Upper lobe of left lung (tissue), 6 donors: ENCODE data around the gene SCYGR1. TPM values are rescaled to one million over a fixed set of nuclear protein-coding genes. Genes with fewer than 3 reads are reported as not detected.

Experiments
- ATAC-seq, 2 donors: fragments of 200-7000 bp; cut with Tn5 transposase; one replicate each; pipeline ENCODE4 v1.9.1; 2022; ENCODE audit warnings: mild to moderate bottlenecking in 2 of 2, moderate library complexity in 2 of 2; ENCODE audit not compliant: low FRiP score in 2 of 2
- DNase-seq, 2 donors: peaks; one replicate each; pipeline ENCODE4 v3.0.0-alpha.2; 2019 to 2020
- H3K27ac ChIP-seq, 4 donors: fragments of 200-600 bp; sonication (generic); one replicate each; pipeline ENCODE4 v1.5.1; 2016 to 2019
- H3K27me3 ChIP-seq, 4 donors: fragments of 200-600 bp; sonication (generic); one replicate each; pipeline ENCODE4 v1.5.1; 2017 to 2019
- H3K36me3 ChIP-seq, 4 donors: fragments of 200-600 bp; sonication (generic); one replicate each; pipeline ENCODE4 v1.5.1; 2016 to 2019
- H3K4me1 ChIP-seq, 4 donors: fragments of 200-600 bp; sonication (generic); one replicate each; pipeline ENCODE4 v1.5.1; 2018 to 2019
- H3K4me3 ChIP-seq, 4 donors: fragments of 200-600 bp; sonication (generic); one replicate each; pipeline ENCODE4 v1.5.1; 2017 to 2019; ENCODE audit warnings: mild to moderate bottlenecking in 2 of 4, moderate library complexity in 1 of 4
- H3K9me3 ChIP-seq, 4 donors: fragments of 200-600 bp; sonication (generic); one replicate each; pipeline ENCODE4 v1.5.1; 2018 to 2019
- EP300 ChIP-seq, 4 donors: sonication (generic); formaldehyde crosslinking; IDR thresholded peaks; one replicate each; pipeline ENCODE4 v1.5.1; 2017; ENCODE audit warnings: antibody characterized with exemption in 4 of 4, control low read depth in 2 of 4
- POLR2A ChIP-seq, 4 donors: fragments of 450-650 bp; IDR thresholded peaks; one replicate each; pipeline ENCODE4 v1.5.1; 2016 to 2017; ENCODE audit warnings: antibody characterized with exemption in 4 of 4, mild to moderate bottlenecking in 2 of 4
- WGBS, 2 donors: methylation state at CpG; one replicate each; pipeline ENCODE4 v1.1.5; 2017 to 2018; 5-methylcytosine and 5-hydroxymethylcytosine counted together
- total RNA-seq, 6 donors: library from RNA; depleted of rRNA in 4 of 6; stranded (reverse); fragments of >200 nt in 4 of 6; gene quantifications; one replicate each; pipeline versions ENCODE4 v1.1.0 to v1.2.1, GENCODE V29; 2016 to 2021
- donor health status: DM: no; HTN: no; CAD: no; lungs with moderate emphysema.
- donor health status: DM: no; HTN: yes; CAD: no; lungs with severe emphysema.

Gene SCYGR1
- total RNA-seq, 6 donors from 2014 or later, result not detected

- Histone ChIP-seq H3K27ac (no peak overlapping the region), H3K27me3 (no peaks in the 10 kb centered on the region), H3K4me1 (no peaks in the 10 kb centered on the region), H3K36me3 (peaks cover 0 to 57% (median 12%) of the 10 kb centered on the region in 4 donors), H3K9me3 (no peaks in the 10 kb centered on the region), H3K4me3 (no peak overlapping the region)
- TF ChIP-seq POLR2A (IDR thresholded peaks at IDR 0.05) (no peak), EP300 (IDR thresholded peaks at IDR 0.05) (no peak)
- ATAC-seq (no peak), DNase-seq (no peak)
- WGBS, 2 donors, result 80 to 82% methylated on average over 2 of the region's 2 CpGs
Observed at GRCh38 chr2:227339098-227339599, 48.6 kb downstream of the SCYGR1 start.

Other genes with a start within 250 kb of the SCYGR1 start
- gene COL4A4, start 223.7 kb downstream of the SCYGR1 start, total RNA-seq, result 10 to 100 TPM; 22.0 to 31.2 (median 26.1) TPM
- 100 to 1,000 TPM in 1 of 6 donors, 10 to 100 TPM in 5; 32.9 to 129 (median 60.6) TPM for gene COL4A3, start 223.3 kb downstream of the SCYGR1 start, total RNA-seq
- 100 to 1,000 TPM in 1 of 6 donors, 10 to 100 TPM in 5; 47.6 to 103 (median 74.5) TPM for gene MFF, start 62.7 kb downstream of the SCYGR1 start, total RNA-seq
- not detected for gene TM4SF20, start 8.6 kb downstream of the SCYGR1 start, total RNA-seq
- gene AGFG1, start 84.2 kb upstream of the SCYGR1 start, total RNA-seq, result 10 to 100 TPM; 24.1 to 99.6 (median 71.2) TPM
- gene SCYGR2, start 210.9 kb upstream of the SCYGR1 start, total RNA-seq, result not detected
- gene SCYGR3, start 226.9 kb upstream of the SCYGR1 start, total RNA-seq, result not detected
- not detected for gene SCYGR4, start 229.5 kb upstream of the SCYGR1 start, total RNA-seq